Heart right ventricle (tissue), 16 donors: Measurements from ENCODE around the gene GNAI1. TPM values are rescaled to one million over a fixed set of nuclear protein-coding genes. Genes with fewer than 3 reads are reported as not detected.

ENCODE experiments used
- ATAC-seq, 8 donors: fragments of 200-7000 bp; cut with Tn5 transposase; one replicate each; pipeline ENCODE4 v1.9.1; 2020; ENCODE audit warnings: mild to moderate bottlenecking in 8 of 8, moderate library complexity in 8 of 8, moderate number of reproducible peaks in 1 of 8
- DNase-seq, 2 donors: peaks; one replicate each; pipeline ENCODE4 v3.0.0-alpha.2; 2020
- H3K27ac ChIP-seq, 10 donors: fragments of 200-600 bp; sonication (generic) in 2 of 10; one replicate each; pipeline versions ENCODE4 v1.5.0 to v1.8.0; 2020 to 2022; ENCODE audit warnings: mild to moderate bottlenecking in 3 of 10
- H3K27me3 ChIP-seq, 7 donors: fragments of 200-600 bp; one replicate each; pipeline ENCODE4 v1.8.0; 2021 to 2022; ENCODE audit warnings: mild to moderate bottlenecking in 2 of 7
- H3K36me3 ChIP-seq, 9 donors: fragments of 200-600 bp; sonication (generic) in 1 of 9; one replicate each; pipeline versions ENCODE4 v1.5.0 to v1.8.0; 2020 to 2022; ENCODE audit warnings: mild to moderate bottlenecking in 2 of 9
- H3K4me1 ChIP-seq, 9 donors: fragments of 200-600 bp; sonication (generic) in 1 of 9; one replicate each; pipeline versions ENCODE4 v1.5.0 to v1.8.0; 2020 to 2022; ENCODE audit warnings: mild to moderate bottlenecking in 4 of 9
- H3K4me3 ChIP-seq, 10 donors: fragments of 200-600 bp; sonication (generic) in 2 of 10; one replicate each; pipeline versions ENCODE4 v1.5.0 to v1.8.0; 2020 to 2022; ENCODE audit warnings: mild to moderate bottlenecking in 7 of 10, moderate library complexity in 2 of 10
- H3K9me3 ChIP-seq, 11 donors: fragments of 200-600 bp in 10 of 11; sonication (generic) in 2 of 11; one replicate each; pipeline versions ENCODE4 v1.5.0 to v1.8.0; 2013 to 2022; ENCODE audit warnings: mild to moderate bottlenecking in 2 of 11, control low read depth in 1 of 11, moderate library complexity in 1 of 11
- CTCF ChIP-seq, 9 donors: fragments of 200-600 bp; sonication (generic) in 2 of 9; IDR thresholded peaks; one replicate each; pipeline versions ENCODE4 v1.5.0 to v1.8.0; 2021 to 2022; ENCODE audit warnings: antibody characterized with exemption in 9 of 9, mild to moderate bottlenecking in 5 of 9, moderate library complexity in 1 of 9
- WGBS, 2 donors: extraction: QIAGEN DNeasy Blood & Tissue Kit; methylation state at CpG; one replicate each; pipeline ENCODE4 v1.1.7; 2013; ENCODE audit warnings: inconsistent platforms in 1 of 2; 5-methylcytosine and 5-hydroxymethylcytosine counted together
- intact Hi-C, 10 donors: fragments of 100-400 bp; cut with DNase I; formaldehyde crosslinking; loops; one replicate each; pipeline versions ENCODE4 v1.11.1 to v1.14.2; 2022
- polyA plus RNA-seq, 2 donors: library from polyadenylated mRNA; stranded (reverse); fragments of 200-250 nt; gene quantifications; one replicate each; pipeline ENCODE4 v1.2.3, GENCODE V29; 2013
- total RNA-seq, 10 donors: library from RNA; stranded (reverse); fragmentation: NEBNext Ultra II Directional in 3 of 10; extraction: Animal tissue kit (Norgen Biotek cat#: 25700) in 3 of 10; gene quantifications; one replicate each; pipeline versions ENCODE4 v1.2.1 to v1.2.4, GENCODE V29; 2021 to 2023
- donor health status: Arrhythmogenic right ventricular cardiomyopathy.
- donor health status: ischemic (EF 13 %, LVEDD 7.1; RV severe dilation, severe dysfunction).
- donor health status: healthy with polysubstance abuse.
- donor health status: DM: no; HTN: yes; CAD: no.
- donor health status: DM: no; HTN: no; CAD: no.
- donor health status: ischemic (EF 25% LVEDD 6.9; RV normal size, moderate dysfunction).
- donor health status: ischemic (EF 25% LVEDD 5.7; RV mildly dilated, moderate dysfunction).
- donor health status: healthy.
- donor health status: DM: yes; HTN: yes; CAD: no.
- donor health status: Ischemic cardiomyopathy.
- donor health status: ischemic (EF 35%, LVEDD 5.7; RV mildly dilated, moderate dysfunction).
- donor health status: nonischemic (EF 11% LVEDD 7.7; RV severe dilation, severe dysfunction).
- donor health status: DM: yes; HTN: yes; CAD: no.
- donor health status: PGD.
- donor health status: ischemic (EF 29% LVEDD 5.4; RV normal size, mild dysfunction).
- donor health status: nonischemic (EF 23%, LVEDD 6.1; RV moderate dilation, normal function).

Gene GNAI1
- total and polyA plus RNA-seq, 12 donors = 5.5 to 19.9 (median 12.5) TPM

GRCh38 chr7:80187727-80188126, 53.1 kb downstream of the GNAI1 start:
- Histone ChIP-seq H3K4me3 (no peak overlapping the region), H3K27me3 (no peaks in the 10 kb centered on the region), H3K9me3 (peaks cover 0 to 4% (median 0%) of the 10 kb centered on the region in 11 donors), H3K27ac (no peak overlapping the region), H3K4me1 (peaks cover 0 to 28% (median 3%) of the 10 kb centered on the region in 9 donors), H3K36me3 (no peaks in the 10 kb centered on the region)
- DNase-seq (no peak), ATAC-seq (no peak)
- no peak for TF ChIP-seq CTCF (IDR thresholded peaks at IDR 0.05)
- intact Hi-C loops = no loop called here

GRCh38 chr7:80189638-80190037, 55.0 kb downstream of the GNAI1 start:
- Histone ChIP-seq H3K27ac (peak overlapping the region in 1 of 10 donors; percentile 5), H3K4me1 (peaks cover 0 to 28% (median 3%) of the 10 kb centered on the region in 9 donors), H3K27me3 (no peaks in the 10 kb centered on the region), H3K9me3 (no peaks in the 10 kb centered on the region), H3K4me3 (no peak overlapping the region), H3K36me3 (no peaks in the 10 kb centered on the region)
- no peak for TF ChIP-seq CTCF (IDR thresholded peaks at IDR 0.05)
- DNase-seq (no peak), ATAC-seq (no peak)
- WGBS, 2 donors = 66 to 72% methylated on average over 4 of the region's 4 CpGs
- intact Hi-C loops = loop anchor here in 1 of 10 donors (5.0 kb wide), 1 partner anchor 52 kb away; no protein-coding TSS in a partner anchor

GRCh38 chr7:80197627-80198026, 63.0 kb downstream of the GNAI1 start:
- no peaks in the 10 kb centered on the region for H3K27me3 ChIP-seq
- no peaks in the 10 kb centered on the region for H3K9me3 ChIP-seq
- WGBS, 2 donors = 63 to 76% methylated on average over 2 of the region's 2 CpGs
- peaks cover 0 to 22% (median 0%) of the 10 kb centered on the region in 9 donors for H3K4me1 ChIP-seq
- TF ChIP-seq CTCF (IDR thresholded peaks at IDR 0.05) = no peak
- peak in 1 of 8 donors; percentile 21 for ATAC-seq
- no peak overlapping the region for H3K27ac ChIP-seq
- H3K4me3 ChIP-seq = no peak overlapping the region
- peaks cover 0 to 31% (median 0%) of the 10 kb centered on the region in 9 donors for H3K36me3 ChIP-seq
- intact Hi-C loops = no loop called here
- no peak for DNase-seq

GRCh38 chr7:80199051-80199450, 64.4 kb downstream of the GNAI1 start:
- DNase-seq (no peak), ATAC-seq (peak in 4 of 8 donors; percentile 11 to 70 (median 48))
- Histone ChIP-seq H3K4me3 (no peak overlapping the region), H3K36me3 (peaks cover 0 to 40% (median 3%) of the 10 kb centered on the region in 9 donors), H3K27ac (no peak overlapping the region), H3K4me1 (peaks cover 0 to 22% (median 0%) of the 10 kb centered on the region in 9 donors), H3K27me3 (no peaks in the 10 kb centered on the region), H3K9me3 (no peaks in the 10 kb centered on the region)
- WGBS, 2 donors = 69 to 79% methylated on average over 5 of the region's 5 CpGs
- intact Hi-C loops = no loop called here
- no peak for TF ChIP-seq CTCF (IDR thresholded peaks at IDR 0.05)
